Measurements from ENCODE around the gene CCDC171. TPM values are rescaled to one million over a fixed set of nuclear protein-coding genes. Genes with fewer than 3 reads are reported as not detected.
"Not testable (repeated sequence)": the region's sequence is repeated elsewhere in the genome, so short reads cannot be mapped to it uniquely, and the experiment has no call there.

CCDC171 gene
- total RNA-seq, 2 experiments from 2014 or later: 0.49 to 1.1 TPM

- Mint-ChIP-seq H3K4me1 (ENCODE audit: low read depth) (no peaks in the 10 kb centered on the region), H3K4me3 (no peak overlapping the region), H3K27ac (no peak overlapping the region), H3K27me3 (no peaks in the 10 kb centered on the region), H3K36me3 (ENCODE audit: low read depth) (no peaks in the 10 kb centered on the region), H3K9me3 (no peaks in the 10 kb centered on the region)
- ChIA-PET POLR2A (no interaction called here), CTCF (no interaction called here)
- ATAC-seq (ENCODE audit: poor library complexity): no peak
- no peaks in the 10 kb centered on the region for H3K9me3 ChIP-seq (ENCODE audit: control insufficient read depth in 1 of 2, insufficient read depth in 1 of 2, low read length in 2 of 2)
- H3K4me1 ChIP-seq (ENCODE audit: insufficient read depth, low read length): no peaks in the 10 kb centered on the region
- H3K27me3 ChIP-seq (ENCODE audit: control insufficient read depth in 1 of 2, insufficient read depth in 2 of 2, low read length in 2 of 2): no peaks in the 10 kb centered on the region
- no peak for DNase-seq
- intact Hi-C loops (cut with DNase I, micrococcal nuclease): no loop called here
- no peak overlapping the region for H3K27ac ChIP-seq (ENCODE audit: low read depth in 1 of 2, low read length in 2 of 2)
- no peak overlapping the region for H3K4me3 ChIP-seq (ENCODE audit: low read length)
- H3K36me3 ChIP-seq (ENCODE audit: insufficient read depth, low read length): no peaks in the 10 kb centered on the region
- TF ChIP-seq, protein P1, sequence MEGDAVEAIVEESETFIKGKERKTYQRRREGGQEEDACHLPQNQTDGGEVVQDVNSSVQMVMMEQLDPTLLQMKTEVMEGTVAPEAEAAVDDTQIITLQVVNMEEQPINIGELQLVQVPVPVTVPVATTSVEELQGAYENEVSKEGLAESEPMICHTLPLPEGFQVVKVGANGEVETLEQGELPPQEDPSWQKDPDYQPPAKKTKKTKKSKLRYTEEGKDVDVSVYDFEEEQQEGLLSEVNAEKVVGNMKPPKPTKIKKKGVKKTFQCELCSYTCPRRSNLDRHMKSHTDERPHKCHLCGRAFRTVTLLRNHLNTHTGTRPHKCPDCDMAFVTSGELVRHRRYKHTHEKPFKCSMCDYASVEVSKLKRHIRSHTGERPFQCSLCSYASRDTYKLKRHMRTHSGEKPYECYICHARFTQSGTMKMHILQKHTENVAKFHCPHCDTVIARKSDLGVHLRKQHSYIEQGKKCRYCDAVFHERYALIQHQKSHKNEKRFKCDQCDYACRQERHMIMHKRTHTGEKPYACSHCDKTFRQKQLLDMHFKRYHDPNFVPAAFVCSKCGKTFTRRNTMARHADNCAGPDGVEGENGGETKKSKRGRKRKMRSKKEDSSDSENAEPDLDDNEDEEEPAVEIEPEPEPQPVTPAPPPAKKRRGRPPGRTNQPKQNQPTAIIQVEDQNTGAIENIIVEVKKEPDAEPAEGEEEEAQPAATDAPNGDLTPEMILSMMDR (IDR thresholded peaks at IDR 0.05): no peak
These were observed 26.9 kb upstream of the CCDC171 start for GRCh38 chr9:15525958-15526357.

GRCh38 chr9:15527035-15527434 is 25.8 kb upstream of the CCDC171 start:
- H3K27ac ChIP-seq (ENCODE audit: low read depth in 1 of 2, low read length in 2 of 2); H3K36me3 Mint-ChIP-seq (ENCODE audit: low read depth); H3K4me1 Mint-ChIP-seq (ENCODE audit: low read depth); ATAC-seq (ENCODE audit: poor library complexity); H3K4me3 Mint-ChIP-seq; H3K36me3 ChIP-seq (ENCODE audit: insufficient read depth, low read length); H3K27ac Mint-ChIP-seq; H3K27me3 Mint-ChIP-seq; H3K9me3 Mint-ChIP-seq; DNase-seq; H3K4me3 ChIP-seq (ENCODE audit: low read length); POLR2A ChIA-PET; CTCF ChIA-PET; intact Hi-C loops (cut with DNase I, micrococcal nuclease); H3K4me1 ChIP-seq (ENCODE audit: insufficient read depth, low read length); H3K27me3 ChIP-seq (ENCODE audit: control insufficient read depth in 1 of 2, insufficient read depth in 2 of 2, low read length in 2 of 2); H3K9me3 ChIP-seq (ENCODE audit: control insufficient read depth in 1 of 2, insufficient read depth in 1 of 2, low read length in 2 of 2): not testable (repeated sequence)

GRCh38 chr9:15529566-15530324 is 23.1 kb upstream of the CCDC171 start:
- H3K4me1 Mint-ChIP-seq (ENCODE audit: low read depth): peaks cover 18% of the 10 kb centered on the region
- CTCF ChIA-PET: no interaction called here
- H3K27ac ChIP-seq (ENCODE audit: low read depth in 1 of 2, low read length in 2 of 2): no peak overlapping the region
- TF ChIP-seq, protein P1 (IDR thresholded peaks at IDR 0.05): no peak
- no peaks in the 10 kb centered on the region for H3K27me3 Mint-ChIP-seq
- H3K36me3 Mint-ChIP-seq (ENCODE audit: low read depth): no peaks in the 10 kb centered on the region
- H3K9me3 ChIP-seq (ENCODE audit: control insufficient read depth in 1 of 2, insufficient read depth in 1 of 2, low read length in 2 of 2): no peaks in the 10 kb centered on the region
- no peaks in the 10 kb centered on the region for H3K36me3 ChIP-seq (ENCODE audit: insufficient read depth, low read length)
- intact Hi-C loops (cut with DNase I, micrococcal nuclease): no loop called here
- ATAC-seq (ENCODE audit: poor library complexity) (no peak), DNase-seq (no peak)
- POLR2A ChIA-PET: interaction anchor here (0.6 to 2.3 kb wide), 2 partner anchors 19 to 130 kb away, joined by 5 to 11 read pairs; partner anchors contain the start of gene PSIP1
- H3K4me1 ChIP-seq (ENCODE audit: insufficient read depth, low read length): peaks cover 4% of the 10 kb centered on the region
- H3K9me3 Mint-ChIP-seq: no peaks in the 10 kb centered on the region
- no peaks in the 10 kb centered on the region for H3K27me3 ChIP-seq (ENCODE audit: control insufficient read depth in 1 of 2, insufficient read depth in 2 of 2, low read length in 2 of 2)
- H3K27ac Mint-ChIP-seq: no peak overlapping the region
- no peak overlapping the region for H3K4me3 ChIP-seq (ENCODE audit: low read length)
- no peak overlapping the region for H3K4me3 Mint-ChIP-seq

- H3K9me3 ChIP-seq (ENCODE audit: control insufficient read depth in 1 of 2, insufficient read depth in 1 of 2, low read length in 2 of 2): no peaks in the 10 kb centered on the region
- POLR2A ChIA-PET: interaction anchor here (2.3 kb wide), 1 partner anchor 20 kb away, joined by 11 read pairs; the partner anchor contains the start of gene PSIP1
- H3K27me3 ChIP-seq (ENCODE audit: control insufficient read depth in 1 of 2, insufficient read depth in 2 of 2, low read length in 2 of 2): no peaks in the 10 kb centered on the region
- no peak overlapping the region for H3K4me3 Mint-ChIP-seq
- H3K9me3 Mint-ChIP-seq: no peaks in the 10 kb centered on the region
- H3K36me3 Mint-ChIP-seq (ENCODE audit: low read depth): no peaks in the 10 kb centered on the region
- H3K4me1 ChIP-seq (ENCODE audit: insufficient read depth, low read length): peaks cover 4% of the 10 kb centered on the region
- H3K27ac Mint-ChIP-seq: no peak overlapping the region
- H3K36me3 ChIP-seq (ENCODE audit: insufficient read depth, low read length): no peaks in the 10 kb centered on the region
- H3K4me3 ChIP-seq (ENCODE audit: low read length): no peak overlapping the region
- H3K27me3 Mint-ChIP-seq: no peaks in the 10 kb centered on the region
- CTCF ChIA-PET: no interaction called here
- no peak for DNase-seq
- ATAC-seq (ENCODE audit: poor library complexity): no peak
- TF ChIP-seq, protein P1 (IDR thresholded peaks at IDR 0.05): no peak
- H3K4me1 Mint-ChIP-seq (ENCODE audit: low read depth): peaks cover 18% of the 10 kb centered on the region
- intact Hi-C loops (cut with DNase I, micrococcal nuclease): no loop called here
- H3K27ac ChIP-seq (ENCODE audit: low read depth in 1 of 2, low read length in 2 of 2): no peak overlapping the region
These were observed 21.5 kb upstream of the CCDC171 start for GRCh38 chr9:15531380-15531779.
